Astrocyte (in vitro differentiated cells and primary cell): ENCODE results near the gene KLHL15. TPM values are rescaled to one million over a fixed set of nuclear protein-coding genes. Genes with fewer than 3 reads are reported as not detected.
"Not testable (repeated sequence)": the region's sequence is repeated elsewhere in the genome, so short reads cannot be mapped to it uniquely, and the experiment has no call there.

Source experiments
- DNase-seq: peaks from one replicate; pipeline ENCODE4 v3.0.0-alpha.2; 2010; ENCODE audit warnings: low read depth
- FAIRE-seq: peaks from 2 replicates; lab custom pipeline; 2011; peaks lifted over from hg19 to GRCh38; lab: Jason Lieb, UNC
- H2AFZ ChIP-seq: 2 replicates; pipeline ENCODE4 v1.6.0; 2012; ENCODE audit warnings: low read depth, low read length, inconsistent platforms
- H3K27ac ChIP-seq: 2 replicates; pipeline ENCODE4 v1.5.1; 2011; ENCODE audit warnings: low read depth, low read length, inconsistent platforms
- H3K27me3 ChIP-seq: 2 replicates; pipeline ENCODE4 v1.6.0; 2011; ENCODE audit warnings: low read length, inconsistent platforms; ENCODE audit not compliant: insufficient read depth
- H3K36me3 ChIP-seq: 2 replicates; pipeline ENCODE4 v1.5.1; 2011; ENCODE audit warnings: low read length, inconsistent platforms; ENCODE audit not compliant: insufficient read depth
- H3K4me1 ChIP-seq: 2 replicates; pipeline ENCODE4 v1.5.1; 2011; ENCODE audit warnings: low read length, inconsistent platforms; ENCODE audit not compliant: insufficient read depth
- H3K4me2 ChIP-seq: 2 replicates; pipeline ENCODE4 v1.6.0; 2012; ENCODE audit warnings: low read length, inconsistent platforms
- H3K4me3 ChIP-seq: 2 replicates; pipeline ENCODE4 v1.5.1; 2011; ENCODE audit warnings: low read depth, mild to moderate bottlenecking, low read length, inconsistent platforms; ENCODE audit not compliant: insufficient read depth
- H3K79me2 ChIP-seq: 2 replicates; pipeline ENCODE4 v1.6.0; 2012; ENCODE audit warnings: mild to moderate bottlenecking, low read length, inconsistent platforms; ENCODE audit not compliant: insufficient read depth
- H3K9ac ChIP-seq: 2 replicates; pipeline ENCODE4 v1.6.0; 2012; ENCODE audit warnings: mild to moderate bottlenecking, low read length, inconsistent platforms
- H3K9me3 ChIP-seq: 2 replicates; pipeline ENCODE4 v1.5.1; 2012; ENCODE audit warnings: low read depth, mild to moderate bottlenecking, low read length, inconsistent platforms; ENCODE audit not compliant: insufficient read depth
- H4K20me1 ChIP-seq: 2 replicates; pipeline ENCODE4 v1.6.0; 2012; ENCODE audit warnings: low read length, inconsistent platforms; ENCODE audit not compliant: insufficient read depth
- H3K27ac Mint-ChIP-seq: one replicate; pipeline ENCODE4 v1.8.0; 2021; ENCODE audit warnings: mild to moderate bottlenecking, mixed read lengths; ENCODE audit not compliant: unreplicated experiment
- H3K27me3 Mint-ChIP-seq: one replicate; pipeline ENCODE4 v1.8.0; 2021; ENCODE audit warnings: low read depth, mixed read lengths; ENCODE audit not compliant: unreplicated experiment
- H3K36me3 Mint-ChIP-seq: one replicate; pipeline ENCODE4 v1.8.0; 2021; ENCODE audit warnings: low read depth, mixed read lengths; ENCODE audit not compliant: unreplicated experiment
- H3K4me1 Mint-ChIP-seq: one replicate; pipeline ENCODE4 v1.8.0; 2021; ENCODE audit warnings: low read depth, mixed read lengths; ENCODE audit not compliant: unreplicated experiment
- H3K4me3 Mint-ChIP-seq: one replicate; pipeline ENCODE4 v1.8.0; 2021; ENCODE audit warnings: mild to moderate bottlenecking, moderate library complexity, mixed read lengths; ENCODE audit not compliant: unreplicated experiment
- H3K9me3 Mint-ChIP-seq: one replicate; pipeline ENCODE4 v1.8.0; 2021; ENCODE audit warnings: mild to moderate bottlenecking, mixed read lengths; ENCODE audit not compliant: unreplicated experiment
- EZH2 ChIP-seq: IDR thresholded peaks from 2 replicates; pipeline ENCODE4 v1.6.1; 2012; ENCODE audit warnings: mild to moderate bottlenecking, low read length, inconsistent platforms; ENCODE audit not compliant: insufficient read depth
- total RNA-seq: library from RNA; stranded (reverse); gene quantifications from 2 replicates; pipeline ENCODE4 v1.2.1, GENCODE V29; 2021
- TF ChIP-seq, protein P1 (sequence below): IDR thresholded peaks from 2 replicates; pipeline ENCODE4 v1.5.1; 2011; ENCODE audit warnings: low read depth, mild to moderate bottlenecking, inconsistent platforms, low read length, moderate library complexity; ENCODE audit not compliant: insufficient read depth

Gene KLHL15
- total RNA-seq, 1 donor from 2014 or later: 7.5 TPM

DNA sequence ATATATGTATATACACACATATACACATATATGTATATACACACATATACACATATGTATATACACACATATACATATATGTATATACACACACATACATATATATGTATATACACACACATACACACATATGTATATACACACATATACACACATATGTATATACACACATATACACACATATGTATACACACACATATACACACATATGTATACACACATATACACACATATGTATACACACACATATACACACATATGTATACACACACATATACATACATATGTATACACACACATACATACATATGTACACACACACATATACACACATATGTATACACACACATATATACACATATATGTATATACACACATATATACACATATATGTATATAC lies 19.1 kb upstream of the KLHL15 start:
- H3K36me3 ChIP-seq, H3K9me3 ChIP-seq, H4K20me1 ChIP-seq, H3K4me3 Mint-ChIP-seq, H3K9me3 Mint-ChIP-seq, H3K79me2 ChIP-seq, H3K27me3 ChIP-seq, H3K36me3 Mint-ChIP-seq, H3K4me2 ChIP-seq, H2AFZ ChIP-seq, H3K27ac Mint-ChIP-seq, H3K4me3 ChIP-seq, H3K27me3 Mint-ChIP-seq, H3K27ac ChIP-seq, H3K9ac ChIP-seq, H3K4me1 Mint-ChIP-seq, DNase-seq, H3K4me1 ChIP-seq: not testable (repeated sequence)
- peak; percentile 95 for FAIRE-seq

DNA sequence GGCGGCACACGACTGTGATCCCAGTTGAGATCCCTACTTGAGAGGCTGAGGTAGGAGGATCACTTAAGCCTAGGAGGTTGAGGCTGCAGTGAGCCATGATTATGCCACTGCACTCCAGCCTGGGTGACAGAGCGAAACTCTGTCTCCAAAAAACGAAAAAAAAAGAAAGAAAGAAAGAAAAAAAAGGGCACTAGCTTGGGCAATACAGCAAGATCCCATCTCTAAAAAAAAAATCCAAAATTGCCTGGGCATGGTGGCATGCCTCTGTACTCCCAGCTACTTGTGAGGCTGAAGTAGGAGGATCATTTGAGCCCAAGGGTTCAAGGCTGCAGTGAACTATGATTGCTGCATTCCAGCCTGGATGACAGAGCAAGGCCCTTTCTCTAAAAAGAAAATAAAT lies 10.7 kb upstream of the KLHL15 start:
- no peaks in the 10 kb centered on the region for H3K9me3 Mint-ChIP-seq
- no peak overlapping the region for H3K27ac Mint-ChIP-seq
- TF ChIP-seq, protein P1, sequence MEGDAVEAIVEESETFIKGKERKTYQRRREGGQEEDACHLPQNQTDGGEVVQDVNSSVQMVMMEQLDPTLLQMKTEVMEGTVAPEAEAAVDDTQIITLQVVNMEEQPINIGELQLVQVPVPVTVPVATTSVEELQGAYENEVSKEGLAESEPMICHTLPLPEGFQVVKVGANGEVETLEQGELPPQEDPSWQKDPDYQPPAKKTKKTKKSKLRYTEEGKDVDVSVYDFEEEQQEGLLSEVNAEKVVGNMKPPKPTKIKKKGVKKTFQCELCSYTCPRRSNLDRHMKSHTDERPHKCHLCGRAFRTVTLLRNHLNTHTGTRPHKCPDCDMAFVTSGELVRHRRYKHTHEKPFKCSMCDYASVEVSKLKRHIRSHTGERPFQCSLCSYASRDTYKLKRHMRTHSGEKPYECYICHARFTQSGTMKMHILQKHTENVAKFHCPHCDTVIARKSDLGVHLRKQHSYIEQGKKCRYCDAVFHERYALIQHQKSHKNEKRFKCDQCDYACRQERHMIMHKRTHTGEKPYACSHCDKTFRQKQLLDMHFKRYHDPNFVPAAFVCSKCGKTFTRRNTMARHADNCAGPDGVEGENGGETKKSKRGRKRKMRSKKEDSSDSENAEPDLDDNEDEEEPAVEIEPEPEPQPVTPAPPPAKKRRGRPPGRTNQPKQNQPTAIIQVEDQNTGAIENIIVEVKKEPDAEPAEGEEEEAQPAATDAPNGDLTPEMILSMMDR: no peak
- TF ChIP-seq EZH2: no peak
- DNase-seq (no peak), FAIRE-seq (no peak)
- Histone ChIP-seq H3K79me2 (no peaks in the 10 kb centered on the region), H2AFZ (no peak overlapping the region), H3K36me3 (no peaks in the 10 kb centered on the region), H3K27me3 (no peaks in the 10 kb centered on the region), H3K9me3 (no peaks in the 10 kb centered on the region), H3K4me3 (no peak overlapping the region), H4K20me1 (no peaks in the 10 kb centered on the region), H3K9ac (no peak overlapping the region), H3K27ac (no peak overlapping the region), H3K4me1 (no peaks in the 10 kb centered on the region), H3K4me2 (no peak overlapping the region)
- H3K4me3 Mint-ChIP-seq: no peak overlapping the region
- H3K4me1 Mint-ChIP-seq: no peaks in the 10 kb centered on the region
- no peaks in the 10 kb centered on the region for H3K36me3 Mint-ChIP-seq
- H3K27me3 Mint-ChIP-seq: no peaks in the 10 kb centered on the region

DNA sequence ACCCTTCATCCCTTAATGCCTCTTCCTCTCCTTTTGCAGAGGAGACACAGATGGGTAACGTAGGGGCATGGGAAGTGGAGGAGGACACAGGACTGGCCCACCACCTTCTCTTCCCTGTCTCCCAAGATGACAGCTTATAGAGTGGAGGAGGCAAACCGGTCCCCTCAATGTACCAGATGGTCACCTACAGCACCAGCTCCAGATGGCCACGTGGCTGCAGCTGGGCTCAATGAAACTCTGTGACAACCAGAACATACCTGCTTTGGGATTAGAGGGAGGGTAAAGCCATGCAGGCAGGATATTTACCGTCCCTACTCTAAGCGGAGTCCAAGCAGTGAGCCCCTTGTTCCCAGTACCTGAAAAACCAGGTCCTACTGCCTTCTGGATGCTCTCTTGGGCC lies 7.5 kb upstream of the KLHL15 start:
- Mint-ChIP-seq H3K9me3 (no peaks in the 10 kb centered on the region), H3K27ac (no peak overlapping the region), H3K27me3 (no peaks in the 10 kb centered on the region), H3K36me3 (no peaks in the 10 kb centered on the region), H3K4me3 (no peak overlapping the region), H3K4me1 (no peaks in the 10 kb centered on the region)
- FAIRE-seq (no peak), DNase-seq (no peak)
- H3K9ac ChIP-seq: no peak overlapping the region
- no peak overlapping the region for H3K27ac ChIP-seq
- no peaks in the 10 kb centered on the region for H3K79me2 ChIP-seq
- TF ChIP-seq, protein P1: no peak
- no peak for TF ChIP-seq EZH2
- no peak overlapping the region for H3K4me3 ChIP-seq
- H3K27me3 ChIP-seq: no peaks in the 10 kb centered on the region
- no peak overlapping the region for H3K4me2 ChIP-seq
- H3K4me1 ChIP-seq: no peaks in the 10 kb centered on the region
- no peaks in the 10 kb centered on the region for H3K9me3 ChIP-seq
- H3K36me3 ChIP-seq: no peaks in the 10 kb centered on the region
- no peak overlapping the region for H2AFZ ChIP-seq
- H4K20me1 ChIP-seq: no peaks in the 10 kb centered on the region
